Caco-2 (cell line): Measurements from ENCODE around the gene CENPX. TPM values are rescaled to one million over a fixed set of nuclear protein-coding genes. Genes with fewer than 3 reads are reported as not detected.

Experiments used
- BruUV-seq: library from RNA; stranded (reverse); fragments of 400-500 nt; replicated peaks from 2 replicates; lab custom pipeline; 2021; lab: Mats Ljungman, UMichigan
- CTCF ChIA-PET: fragments of 300-600 bp; sonication (Branson Sonifier 250); formaldehyde crosslinking; loops from one replicate; lab custom pipeline; 2022; ENCODE audit warnings: antibody characterized with exemption; lab: Charles Lee
- POLR2A ChIA-PET: fragments of 300-600 bp; sonication (Branson Sonifier 250); formaldehyde crosslinking; loops from one replicate; lab custom pipeline; 2022; ENCODE audit warnings: antibody characterized with exemption; lab: Charles Lee
- DNase-seq, 2 experiments: peaks; one replicate each; pipeline versions ENCODE4 v3.0.0 to v3.0.0-alpha.2; 2020 to 2022
- H3K27me3 ChIP-seq: replicated peaks from 2 replicates; pipeline ENCODE4 v1.6.0; 2011; ENCODE audit warnings: low read length; ENCODE audit not compliant: control insufficient read depth, insufficient read depth
- H3K36me3 ChIP-seq: 2 replicates; pipeline ENCODE4 v1.5.1; 2011; ENCODE audit warnings: low read length; ENCODE audit not compliant: control insufficient read depth, insufficient read depth
- H3K4me1 ChIP-seq: fragments of 250-450 bp; sonication (Bioruptor Pico); 2 replicates; pipeline ENCODE4 v1.5.1; 2020; ENCODE audit warnings: mild to moderate bottlenecking
- H3K4me3 ChIP-seq: 2 replicates; pipeline ENCODE4 v1.5.1; 2011; ENCODE audit warnings: low read depth, mild to moderate bottlenecking, control low read depth, low read length
- H3K9me3 ChIP-seq: fragments of 250-450 bp; sonication (Bioruptor Pico); 2 replicates; pipeline ENCODE4 v1.5.1; 2020; ENCODE audit warnings: mild to moderate bottlenecking, moderate library complexity
- H3K27ac Mint-ChIP-seq: one replicate; pipeline ENCODE4 v1.8.0; 2022; ENCODE audit warnings: mixed read lengths; ENCODE audit not compliant: unreplicated experiment
- H3K27me3 Mint-ChIP-seq: one replicate; pipeline ENCODE4 v1.8.0; 2022; ENCODE audit warnings: mixed read lengths; ENCODE audit not compliant: insufficient read depth, unreplicated experiment
- H3K36me3 Mint-ChIP-seq: one replicate; pipeline ENCODE4 v1.8.0; 2022; ENCODE audit warnings: mild to moderate bottlenecking, mixed read lengths; ENCODE audit not compliant: insufficient read depth, unreplicated experiment
- H3K4me1 Mint-ChIP-seq: one replicate; pipeline ENCODE4 v1.8.0; 2022; ENCODE audit warnings: low read depth, mixed read lengths; ENCODE audit not compliant: unreplicated experiment
- H3K4me3 Mint-ChIP-seq: one replicate; pipeline ENCODE4 v1.8.0; 2022; ENCODE audit warnings: mild to moderate bottlenecking, moderate library complexity, mixed read lengths; ENCODE audit not compliant: unreplicated experiment
- H3K9me3 Mint-ChIP-seq: one replicate; pipeline ENCODE4 v1.8.0; 2022; ENCODE audit warnings: mixed read lengths; ENCODE audit not compliant: unreplicated experiment
- intact Hi-C: fragments of 100-400 bp; cut with micrococcal nuclease; formaldehyde crosslinking; loops from one replicate; pipeline ENCODE4 v1.10.0; 2022; ENCODE audit not compliant: unreplicated experiment
- total RNA-seq: library from RNA; stranded (reverse); gene quantifications from 2 replicates; pipeline ENCODE4 v1.2.3, GENCODE V29; 2022
- TF ChIP-seq, protein P1 (sequence below), 2 experiments: fragments of 200-600 bp in 1 of 2; IDR thresholded peaks; 1 replicate in 1 of 2; 2 replicates in 1 of 2; pipeline versions ENCODE4 v1.5.1 to v1.8.0; 2011 to 2022; ENCODE audit warnings: antibody characterized with exemption in 1 of 2, control low read depth in 1 of 2, inconsistent platforms in 1 of 2, low read depth in 1 of 2, low read length in 1 of 2, mild to moderate bottlenecking in 1 of 2, moderate library complexity in 1 of 2; ENCODE audit not compliant: insufficient read depth in 1 of 2, severe bottlenecking in 1 of 2, unreplicated experiment in 1 of 2

CENPX gene
- total RNA-seq, 1 experiment from 2014 or later: 85.3 TPM

DNA sequence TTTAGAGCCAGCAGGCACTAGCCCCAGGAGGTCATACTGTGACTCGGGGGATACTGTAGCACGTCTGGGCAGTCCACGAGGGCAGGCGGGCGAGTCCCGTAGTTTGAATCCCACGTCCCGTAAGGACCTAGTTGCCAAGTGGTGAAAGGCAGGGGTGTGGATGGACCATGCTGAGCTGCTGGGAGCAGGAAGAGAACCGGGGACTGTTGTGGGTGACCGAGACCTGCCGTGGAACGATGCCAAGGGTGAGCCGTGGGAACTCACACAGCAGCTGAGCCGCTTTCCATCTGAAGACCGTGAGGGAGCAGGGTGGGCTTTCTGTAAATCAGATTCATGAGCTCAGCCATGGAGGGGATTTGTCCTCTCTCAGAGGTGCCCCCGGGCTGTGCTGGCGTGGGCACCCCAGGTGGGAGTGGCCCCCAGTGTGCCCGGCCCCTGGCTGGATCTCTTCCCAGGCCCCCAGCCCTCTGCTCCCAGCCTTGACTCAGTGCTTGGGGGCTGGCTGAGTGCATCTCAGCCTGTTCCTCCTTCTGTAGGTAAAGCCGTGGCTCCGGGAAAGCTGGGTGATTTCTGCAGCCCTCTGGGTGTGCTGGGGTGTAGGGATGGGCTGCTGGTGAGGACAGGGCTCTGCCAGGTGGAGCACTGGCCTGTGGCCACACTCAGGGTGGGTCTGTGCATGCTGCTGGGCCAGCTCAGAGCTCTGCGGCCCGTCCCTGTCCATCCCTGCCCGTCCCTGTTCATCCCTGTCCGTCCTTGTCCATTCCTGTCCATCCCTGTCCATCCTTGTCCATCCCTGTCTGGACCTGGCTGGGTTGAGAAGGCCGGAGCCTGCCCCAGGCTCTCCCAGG lies 31.6 kb downstream of the CENPX start:
- ChIA-PET POLR2A (interaction anchor here (0.6 kb wide), 1 partner anchor 46 kb away, joined by 4 read pairs; the partner anchor contains the start of gene DCXR), CTCF (interaction anchor here (0.5 to 1.0 kb wide), 2 partner anchors 19 to 32 kb away, joined by 5 to 8 read pairs; no protein-coding TSS in a partner anchor)
- intact Hi-C loops: no loop called here
- Histone ChIP-seq H3K4me1 (peaks cover 18% of the 10 kb centered on the region; the same call in 1 of the 2 replicates), H3K9me3 (no peaks in the 10 kb centered on the region), H3K4me3 (no peak overlapping the region), H3K27me3 (no peaks in the 10 kb centered on the region), H3K36me3 (no peaks in the 10 kb centered on the region)
- TF ChIP-seq, protein P1, sequence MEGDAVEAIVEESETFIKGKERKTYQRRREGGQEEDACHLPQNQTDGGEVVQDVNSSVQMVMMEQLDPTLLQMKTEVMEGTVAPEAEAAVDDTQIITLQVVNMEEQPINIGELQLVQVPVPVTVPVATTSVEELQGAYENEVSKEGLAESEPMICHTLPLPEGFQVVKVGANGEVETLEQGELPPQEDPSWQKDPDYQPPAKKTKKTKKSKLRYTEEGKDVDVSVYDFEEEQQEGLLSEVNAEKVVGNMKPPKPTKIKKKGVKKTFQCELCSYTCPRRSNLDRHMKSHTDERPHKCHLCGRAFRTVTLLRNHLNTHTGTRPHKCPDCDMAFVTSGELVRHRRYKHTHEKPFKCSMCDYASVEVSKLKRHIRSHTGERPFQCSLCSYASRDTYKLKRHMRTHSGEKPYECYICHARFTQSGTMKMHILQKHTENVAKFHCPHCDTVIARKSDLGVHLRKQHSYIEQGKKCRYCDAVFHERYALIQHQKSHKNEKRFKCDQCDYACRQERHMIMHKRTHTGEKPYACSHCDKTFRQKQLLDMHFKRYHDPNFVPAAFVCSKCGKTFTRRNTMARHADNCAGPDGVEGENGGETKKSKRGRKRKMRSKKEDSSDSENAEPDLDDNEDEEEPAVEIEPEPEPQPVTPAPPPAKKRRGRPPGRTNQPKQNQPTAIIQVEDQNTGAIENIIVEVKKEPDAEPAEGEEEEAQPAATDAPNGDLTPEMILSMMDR (IDR thresholded peaks at IDR 0.05; ENCODE audit: insufficient read depth in 1 of 2, low read depth in 1 of 2, low read length in 1 of 2, severe bottlenecking in 1 of 2, unreplicated experiment in 1 of 2): no peak
- H3K9me3 Mint-ChIP-seq: no peaks in the 10 kb centered on the region
- no peak overlapping the region for H3K4me3 Mint-ChIP-seq
- no TSS peak for BruUV-seq
- no peaks in the 10 kb centered on the region for H3K27me3 Mint-ChIP-seq
- DNase-seq: no peak
- peaks cover 32% of the 10 kb centered on the region for H3K36me3 Mint-ChIP-seq
- peak overlapping the region; percentile 56 for H3K27ac Mint-ChIP-seq
- H3K4me1 Mint-ChIP-seq: peaks cover 6% of the 10 kb centered on the region

DNA sequence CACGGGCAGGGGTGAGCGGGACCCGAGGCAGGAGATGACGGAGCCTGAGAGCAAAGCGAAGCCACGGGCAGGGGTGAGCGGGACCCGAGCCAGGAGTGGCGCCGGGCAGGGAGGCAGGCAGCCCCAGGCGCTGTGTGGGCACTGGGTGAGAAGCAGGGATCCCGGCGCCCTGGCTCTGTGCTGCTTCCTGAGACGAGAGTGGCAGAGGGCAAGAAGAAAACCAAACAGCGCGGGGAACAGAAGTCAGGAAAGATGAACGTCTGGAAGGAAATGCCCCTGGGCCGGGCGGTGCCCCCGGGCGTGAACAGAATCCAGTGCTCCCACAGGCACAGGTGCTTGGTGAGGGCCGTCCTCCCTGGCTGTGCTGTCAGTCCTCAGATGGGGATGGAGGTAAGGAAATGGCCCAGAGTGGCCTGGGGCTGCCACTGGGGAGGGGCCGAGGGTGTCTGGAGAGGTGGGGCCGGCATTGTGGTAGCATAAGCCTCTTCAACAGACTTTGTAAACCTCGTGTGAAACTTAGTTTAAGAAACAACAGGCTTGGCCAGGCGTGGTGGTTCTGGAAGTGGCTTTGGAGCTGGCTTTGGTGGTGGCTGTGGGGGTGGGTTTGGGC lies 35.4 kb downstream of the CENPX start:
- no peak overlapping the region for H3K4me3 ChIP-seq
- peaks cover 3% of the 10 kb centered on the region for H3K36me3 ChIP-seq
- Mint-ChIP-seq H3K9me3 (no peaks in the 10 kb centered on the region), H3K4me1 (peaks cover 6% of the 10 kb centered on the region), H3K27ac (peak overlapping the region; percentile 55), H3K36me3 (peaks cover 57% of the 10 kb centered on the region), H3K4me3 (no peak overlapping the region), H3K27me3 (no peaks in the 10 kb centered on the region)
- intact Hi-C loops: no loop called here
- BruUV-seq: no TSS peak
- no peaks in the 10 kb centered on the region for H3K9me3 ChIP-seq
- H3K4me1 ChIP-seq: peaks cover 12% of the 10 kb centered on the region; the same call in 1 of the 2 replicates
- ChIA-PET CTCF (no interaction called here), POLR2A (no interaction called here)
- no peak for DNase-seq
- H3K27me3 ChIP-seq: no peaks in the 10 kb centered on the region
- TF ChIP-seq, protein P1 (IDR thresholded peaks at IDR 0.05; ENCODE audit: insufficient read depth in 1 of 2, low read depth in 1 of 2, low read length in 1 of 2, severe bottlenecking in 1 of 2, unreplicated experiment in 1 of 2): no peak

DNA sequence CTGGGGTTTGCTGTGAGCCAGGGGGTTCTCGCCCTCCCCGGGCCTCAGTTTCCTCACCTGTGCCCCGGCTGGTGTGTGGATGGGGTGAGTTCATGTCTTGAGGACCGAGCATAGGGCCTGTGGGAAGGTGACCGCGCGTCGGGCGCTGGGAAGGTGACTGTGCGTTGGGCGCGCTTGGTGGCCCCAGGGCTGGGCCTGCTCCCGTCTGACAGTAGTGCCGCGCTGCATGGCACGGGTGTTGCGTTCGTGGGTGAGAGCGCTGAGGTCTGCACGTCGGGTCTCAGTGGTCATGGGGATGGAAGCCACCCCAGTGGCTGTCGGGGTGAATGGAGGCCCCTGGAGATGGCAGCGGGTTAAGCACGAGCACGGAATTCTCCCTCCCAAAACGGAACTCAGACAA lies 36.1 kb downstream of the CENPX start:
- no TSS peak for BruUV-seq

More for the DNA sequence above, 36.1 kb downstream of the CENPX start:
- ChIA-PET CTCF (no interaction called here), POLR2A (no interaction called here)
- Mint-ChIP-seq H3K27ac (no peak overlapping the region), H3K27me3 (no peaks in the 10 kb centered on the region), H3K4me3 (no peak overlapping the region), H3K4me1 (peaks cover 6% of the 10 kb centered on the region), H3K36me3 (peaks cover 58% of the 10 kb centered on the region), H3K9me3 (no peaks in the 10 kb centered on the region)
- intact Hi-C loops: no loop called here
- 0 out of 2 replicates have a peak, but pooled peaks cover 5% of the 10 kb centered on the region for H3K4me1 ChIP-seq
- TF ChIP-seq, protein P1 (IDR thresholded peaks at IDR 0.05; ENCODE audit: insufficient read depth in 1 of 2, low read depth in 1 of 2, low read length in 1 of 2, severe bottlenecking in 1 of 2, unreplicated experiment in 1 of 2): no peak
- no peaks in the 10 kb centered on the region for H3K27me3 ChIP-seq
- no peaks in the 10 kb centered on the region for H3K9me3 ChIP-seq
- H3K4me3 ChIP-seq: no peak overlapping the region
- DNase-seq: no peak
- H3K36me3 ChIP-seq: peaks cover 3% of the 10 kb centered on the region
